ENCODE data around the gene DALRD3.

The DALRD3 gene

DNA sequence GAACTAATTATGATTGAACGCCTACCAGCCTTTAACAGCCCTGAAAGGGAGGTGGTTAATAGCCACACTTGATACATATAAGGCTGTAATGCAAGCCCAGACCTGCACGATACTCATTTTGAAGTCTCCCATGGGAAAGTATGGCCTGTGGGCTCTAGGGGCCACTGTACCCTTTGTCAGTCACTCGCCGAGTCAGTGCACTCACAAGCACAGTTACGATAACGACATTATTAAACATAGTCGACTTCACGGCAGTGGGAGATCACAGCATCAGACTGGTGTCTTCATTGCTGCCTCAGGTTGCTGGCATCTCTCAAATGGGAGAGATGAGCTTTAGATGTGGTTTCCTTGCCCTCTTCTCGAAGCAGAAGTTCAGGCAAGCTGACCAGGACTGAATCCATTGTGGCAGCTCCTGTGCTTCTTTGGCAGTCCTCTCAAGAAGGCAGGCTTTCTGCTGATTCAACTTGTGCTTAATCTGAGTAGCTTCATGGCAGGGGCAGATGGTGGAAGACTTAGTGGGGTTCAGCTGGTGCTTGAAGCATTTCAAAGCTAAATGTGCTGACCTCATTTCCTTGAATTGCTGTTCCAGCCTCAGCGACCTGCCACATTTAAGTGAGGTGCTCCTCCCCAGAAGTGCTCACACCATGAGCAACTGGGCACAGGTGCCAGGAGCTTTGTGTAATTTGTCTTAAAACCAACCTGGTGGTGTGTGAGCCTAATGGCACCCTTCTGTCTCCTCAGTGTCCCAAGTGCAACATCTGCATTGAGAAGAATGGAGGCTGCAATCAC, 44.1 kb downstream of the DALRD3 start:
- TF ChIP-seq, protein P1, sequence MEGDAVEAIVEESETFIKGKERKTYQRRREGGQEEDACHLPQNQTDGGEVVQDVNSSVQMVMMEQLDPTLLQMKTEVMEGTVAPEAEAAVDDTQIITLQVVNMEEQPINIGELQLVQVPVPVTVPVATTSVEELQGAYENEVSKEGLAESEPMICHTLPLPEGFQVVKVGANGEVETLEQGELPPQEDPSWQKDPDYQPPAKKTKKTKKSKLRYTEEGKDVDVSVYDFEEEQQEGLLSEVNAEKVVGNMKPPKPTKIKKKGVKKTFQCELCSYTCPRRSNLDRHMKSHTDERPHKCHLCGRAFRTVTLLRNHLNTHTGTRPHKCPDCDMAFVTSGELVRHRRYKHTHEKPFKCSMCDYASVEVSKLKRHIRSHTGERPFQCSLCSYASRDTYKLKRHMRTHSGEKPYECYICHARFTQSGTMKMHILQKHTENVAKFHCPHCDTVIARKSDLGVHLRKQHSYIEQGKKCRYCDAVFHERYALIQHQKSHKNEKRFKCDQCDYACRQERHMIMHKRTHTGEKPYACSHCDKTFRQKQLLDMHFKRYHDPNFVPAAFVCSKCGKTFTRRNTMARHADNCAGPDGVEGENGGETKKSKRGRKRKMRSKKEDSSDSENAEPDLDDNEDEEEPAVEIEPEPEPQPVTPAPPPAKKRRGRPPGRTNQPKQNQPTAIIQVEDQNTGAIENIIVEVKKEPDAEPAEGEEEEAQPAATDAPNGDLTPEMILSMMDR (IDR thresholded peaks at IDR 0.05; ENCODE audit: unreplicated experiment in 3 of 3): no peak
- no peak overlapping the region for H3K27ac Mint-ChIP-seq
- no peak overlapping the region for H3K4me3 Mint-ChIP-seq
- H3K4me1 Mint-ChIP-seq: peaks cover 4% of the 10 kb centered on the region
- peaks cover 70% of the 10 kb centered on the region for H3K36me3 Mint-ChIP-seq (ENCODE audit: low read depth)
- no peaks in the 10 kb centered on the region for H3K27me3 Mint-ChIP-seq (ENCODE audit: low read depth)
- no peaks in the 10 kb centered on the region for H3K9me3 Mint-ChIP-seq

- Mint-ChIP-seq H3K27me3 (ENCODE audit: low read depth) (no peaks in the 10 kb centered on the region), H3K4me1 (peaks cover 7% of the 10 kb centered on the region), H3K36me3 (ENCODE audit: low read depth) (peaks cover 74% of the 10 kb centered on the region), H3K4me3 (no peak overlapping the region), H3K27ac (no peak overlapping the region), H3K9me3 (no peaks in the 10 kb centered on the region)
- TF ChIP-seq, protein P1 (IDR thresholded peaks at IDR 0.05; ENCODE audit: unreplicated experiment in 3 of 3): no peak
These were observed 47.8 kb downstream of the DALRD3 start for GRCh38 chr3:48970586-48970985.

DNA sequence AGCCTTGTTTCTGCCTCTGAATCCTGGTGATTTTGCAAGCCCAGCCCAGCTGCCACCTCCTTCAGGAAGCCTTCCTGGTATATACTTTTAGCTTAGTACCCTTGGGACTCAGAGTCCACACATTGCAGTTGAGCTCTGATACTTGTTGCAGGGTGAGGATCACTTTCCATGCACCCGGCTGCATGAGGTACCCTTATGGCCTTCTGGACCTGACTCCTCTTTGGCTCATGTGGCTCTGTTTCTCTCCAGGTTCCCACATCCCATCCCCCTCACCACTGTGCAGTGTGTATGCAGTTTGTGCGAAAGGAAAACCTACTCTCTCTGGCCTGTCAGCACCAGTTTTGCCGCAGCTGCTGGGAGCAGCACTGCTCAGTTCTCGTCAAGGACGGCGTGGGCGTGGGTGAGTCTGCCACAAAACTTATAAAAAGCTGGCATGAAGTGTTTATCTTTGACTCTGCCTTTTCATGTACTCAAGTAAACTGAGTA, 51.5 kb downstream of the DALRD3 start:
- TF ChIP-seq, protein P1 (IDR thresholded peaks at IDR 0.05; ENCODE audit: unreplicated experiment in 3 of 3): no peak
- H3K27ac Mint-ChIP-seq: no peak overlapping the region
- peaks cover 62% of the 10 kb centered on the region for H3K36me3 Mint-ChIP-seq (ENCODE audit: low read depth)
- peaks cover 7% of the 10 kb centered on the region for H3K4me1 Mint-ChIP-seq
- no peak overlapping the region for H3K4me3 Mint-ChIP-seq
- H3K9me3 Mint-ChIP-seq: no peaks in the 10 kb centered on the region
- no peaks in the 10 kb centered on the region for H3K27me3 Mint-ChIP-seq (ENCODE audit: low read depth)

- Mint-ChIP-seq H3K27me3 (ENCODE audit: low read depth) (no peaks in the 10 kb centered on the region), H3K4me1 (peaks cover 7% of the 10 kb centered on the region), H3K27ac (no peak overlapping the region), H3K9me3 (no peaks in the 10 kb centered on the region), H3K36me3 (ENCODE audit: low read depth) (peaks cover 61% of the 10 kb centered on the region), H3K4me3 (no peak overlapping the region)
- TF ChIP-seq, protein P1 (IDR thresholded peaks at IDR 0.05; ENCODE audit: unreplicated experiment in 3 of 3): no peak
These were observed 52.0 kb downstream of the DALRD3 start for GRCh38 chr3:48966367-48966766.

Measured in nephron (organoid).